Calu3 (cell line): ENCODE results near the gene KCNIP4. TPM values are rescaled to one million over a fixed set of nuclear protein-coding genes. Genes with fewer than 3 reads are reported as not detected.

Experiments
- BruUV-seq: library from RNA; stranded (reverse); fragments of 400-500 nt; replicated peaks from 2 replicates; lab custom pipeline; 2021; lab: Mats Ljungman, UMichigan
- CTCF ChIA-PET: fragments of 300-600 bp; sonication (Branson Sonifier 250); formaldehyde crosslinking; loops from one replicate; lab custom pipeline; 2022; ENCODE audit warnings: antibody characterized with exemption; lab: Charles Lee
- DNase-seq: peaks from one replicate; pipeline ENCODE4 v3.0.0; 2022
- H3K27ac Mint-ChIP-seq: one replicate; pipeline ENCODE4 v1.8.0; 2022; ENCODE audit warnings: mixed read lengths; ENCODE audit not compliant: unreplicated experiment
- H3K27me3 Mint-ChIP-seq: one replicate; pipeline ENCODE4 v1.8.0; 2022; ENCODE audit warnings: mixed read lengths; ENCODE audit not compliant: unreplicated experiment
- H3K36me3 Mint-ChIP-seq: one replicate; pipeline ENCODE4 v1.8.0; 2022; ENCODE audit warnings: mild to moderate bottlenecking, moderate library complexity, mixed read lengths; ENCODE audit not compliant: insufficient read depth, unreplicated experiment
- H3K4me1 Mint-ChIP-seq: one replicate; pipeline ENCODE4 v1.8.0; 2022; ENCODE audit warnings: mild to moderate bottlenecking, low read depth, mixed read lengths; ENCODE audit not compliant: unreplicated experiment
- H3K4me3 Mint-ChIP-seq: one replicate; pipeline ENCODE4 v1.8.0; 2022; ENCODE audit warnings: mild to moderate bottlenecking, low read depth, moderate library complexity, mixed read lengths; ENCODE audit not compliant: unreplicated experiment
- H3K9me3 Mint-ChIP-seq: one replicate; pipeline ENCODE4 v1.8.0; 2022; ENCODE audit warnings: low read depth, mixed read lengths; ENCODE audit not compliant: unreplicated experiment
- CTCF ChIP-seq: fragments of 200-600 bp; IDR thresholded peaks from one replicate; pipeline ENCODE4 v1.8.0; 2022; ENCODE audit warnings: antibody characterized with exemption; ENCODE audit not compliant: unreplicated experiment
- intact Hi-C: fragments of 100-400 bp; cut with micrococcal nuclease; formaldehyde crosslinking; loops from one replicate; pipeline ENCODE4 v1.10.0; 2022; ENCODE audit not compliant: unreplicated experiment
- total RNA-seq: library from RNA; stranded (reverse); gene quantifications from 2 replicates; pipeline ENCODE4 v1.2.3, GENCODE V29; 2022

The KCNIP4 gene
- total RNA-seq, 1 experiment from 2014 or later, result not detected

GRCh38 chr4:21849077-21849476 is 99.5 kb downstream of the KCNIP4 start:
- no peak for TF ChIP-seq CTCF
- Mint-ChIP-seq H3K36me3 (no peaks in the 10 kb centered on the region), H3K9me3 (no peaks in the 10 kb centered on the region), H3K4me3 (no peak overlapping the region), H3K27me3 (no peaks in the 10 kb centered on the region), H3K27ac (no peak overlapping the region), H3K4me1 (no peaks in the 10 kb centered on the region)
- no peak for DNase-seq
- CTCF ChIA-PET, result no interaction called here
- intact Hi-C loops, result no loop called here
- BruUV-seq, result no TSS peak

- intact Hi-C loops, result no loop called here
- no peak overlapping the region for H3K4me3 Mint-ChIP-seq
- no peak for TF ChIP-seq CTCF
- no peak for DNase-seq
- no peaks in the 10 kb centered on the region for H3K36me3 Mint-ChIP-seq
- H3K27me3 Mint-ChIP-seq, result no peaks in the 10 kb centered on the region
- no peaks in the 10 kb centered on the region for H3K9me3 Mint-ChIP-seq
- CTCF ChIA-PET, result no interaction called here
- BruUV-seq, result no TSS peak
- no peaks in the 10 kb centered on the region for H3K4me1 Mint-ChIP-seq
- no peak overlapping the region for H3K27ac Mint-ChIP-seq
Observed at GRCh38 chr4:21848021-21848420, 100.6 kb downstream of the KCNIP4 start.

GRCh38 chr4:21845663-21846062 is 102.9 kb downstream of the KCNIP4 start:
- Mint-ChIP-seq H3K4me3 (no peak overlapping the region), H3K9me3 (no peaks in the 10 kb centered on the region), H3K27ac (no peak overlapping the region), H3K27me3 (no peaks in the 10 kb centered on the region), H3K4me1 (no peaks in the 10 kb centered on the region), H3K36me3 (no peaks in the 10 kb centered on the region)
- DNase-seq, result no peak
- TF ChIP-seq CTCF, result no peak
- no TSS peak for BruUV-seq
- intact Hi-C loops, result no loop called here
- CTCF ChIA-PET, result no interaction called here

- DNase-seq, result no peak
- CTCF ChIA-PET, result no interaction called here
- no peak overlapping the region for H3K27ac Mint-ChIP-seq
- intact Hi-C loops, result no loop called here
- no peaks in the 10 kb centered on the region for H3K27me3 Mint-ChIP-seq
- no peak for TF ChIP-seq CTCF
- no peaks in the 10 kb centered on the region for H3K36me3 Mint-ChIP-seq
- H3K4me3 Mint-ChIP-seq, result no peak overlapping the region
- BruUV-seq, result no TSS peak
- H3K9me3 Mint-ChIP-seq, result no peaks in the 10 kb centered on the region
- no peaks in the 10 kb centered on the region for H3K4me1 Mint-ChIP-seq
Observed at GRCh38 chr4:21835712-21836111, 112.9 kb downstream of the KCNIP4 start.
